Tibial artery (tissue), 4 donors: ENCODE measurements around the gene C19orf12.

Source experiments
- DNase-seq, 2 donors: peaks; one replicate each; pipeline ENCODE4 v3.0.0-alpha.2; 2019
- H3K27ac ChIP-seq, 2 donors: fragments of 200-600 bp; sonication (generic) in 1 of 2; 1 replicate in 1 of 2; 2 replicates in 1 of 2; pipeline ENCODE4 v1.5.1; 2018 to 2019; ENCODE audit warnings: mild to moderate bottlenecking in 1 of 2
- H3K27me3 ChIP-seq, 2 donors: fragments of 200-600 bp; sonication (generic) in 1 of 2; one replicate each; pipeline versions ENCODE4 v1.5.1 to v1.6.0; 2016 to 2019
- H3K36me3 ChIP-seq, 3 donors: fragments of 200-600 bp; sonication (generic) in 2 of 3; one replicate each; pipeline ENCODE4 v1.5.1; 2016 to 2019; ENCODE audit warnings: mild to moderate bottlenecking in 2 of 3
- H3K4me1 ChIP-seq, 4 donors: fragments of 200-600 bp; sonication (generic) in 2 of 4; 1 replicate in 3 of 4; 2 replicates in 1 of 4; pipeline ENCODE4 v1.5.1; 2016 to 2019
- H3K4me3 ChIP-seq, 2 donors: fragments of 200-600 bp; sonication (generic) in 1 of 2; 1 replicate in 1 of 2; 2 replicates in 1 of 2; pipeline ENCODE4 v1.5.1; 2018 to 2019; ENCODE audit warnings: mild to moderate bottlenecking in 2 of 2
- H3K9me3 ChIP-seq, 3 donors: fragments of 200-600 bp; sonication (generic) in 1 of 3; one replicate each; pipeline ENCODE4 v1.5.1; 2016 to 2019
- intact Hi-C: fragments of 100-400 bp; cut with DNase I; formaldehyde crosslinking; loops from one replicate; pipeline ENCODE4 v1.15.0; 2023; ENCODE audit warnings: low total_unique reads
- TF ChIP-seq, protein P1 (sequence below), 2 experiments: fragments of 200-600 bp in 1 of 2; fragments of 450-650 bp in 1 of 2; IDR thresholded peaks; one replicate each; pipeline ENCODE4 v1.5.1; 2017 to 2019; ENCODE audit warnings: antibody characterized with exemption in 2 of 2, mild to moderate bottlenecking in 1 of 2, moderate library complexity in 1 of 2

Gene C19orf12

DNA sequence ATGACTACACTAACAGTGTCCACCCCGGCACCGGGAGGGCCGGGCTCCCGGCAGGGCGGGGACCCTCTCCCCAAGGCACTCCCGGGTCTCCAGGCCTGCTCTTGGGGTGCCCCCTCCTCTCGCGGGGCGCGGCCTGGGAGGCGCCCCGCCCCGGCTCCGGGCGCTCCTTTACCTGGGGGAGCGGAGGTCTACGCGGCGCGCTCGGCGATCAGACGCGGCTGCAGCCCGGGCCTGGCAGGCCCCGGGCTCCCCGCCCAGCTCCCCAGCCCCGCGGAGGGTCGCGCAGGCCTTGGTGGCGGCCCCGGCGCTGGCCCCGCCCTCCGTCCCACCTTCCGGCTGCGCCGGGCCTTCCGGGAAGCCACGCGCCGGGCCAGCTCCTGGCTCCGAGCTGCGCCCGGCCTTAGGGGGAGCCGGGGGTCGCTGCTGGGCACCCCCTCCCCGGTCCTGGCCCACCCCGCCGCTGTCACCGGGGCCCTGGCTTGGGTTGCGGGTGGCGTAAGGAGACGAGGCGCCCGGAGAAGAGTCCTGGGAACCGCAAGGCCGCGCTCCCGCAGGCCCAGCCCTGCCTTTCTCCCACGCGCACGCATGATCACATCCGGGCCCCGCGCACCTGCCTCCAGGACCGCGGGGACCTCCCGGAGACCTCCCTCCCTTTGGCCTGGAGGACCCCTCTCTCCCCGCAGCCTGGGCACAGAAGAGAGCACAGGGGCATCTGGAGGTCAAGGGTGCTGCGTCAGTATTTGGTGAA lies at the start of gene C19orf12:
C19orf12 (minus strand) TSS at position 309 of the 748 bp plus-strand sequence. CDS start 6,848 bp downstream, outside the sequence.
- TF ChIP-seq, protein P1, sequence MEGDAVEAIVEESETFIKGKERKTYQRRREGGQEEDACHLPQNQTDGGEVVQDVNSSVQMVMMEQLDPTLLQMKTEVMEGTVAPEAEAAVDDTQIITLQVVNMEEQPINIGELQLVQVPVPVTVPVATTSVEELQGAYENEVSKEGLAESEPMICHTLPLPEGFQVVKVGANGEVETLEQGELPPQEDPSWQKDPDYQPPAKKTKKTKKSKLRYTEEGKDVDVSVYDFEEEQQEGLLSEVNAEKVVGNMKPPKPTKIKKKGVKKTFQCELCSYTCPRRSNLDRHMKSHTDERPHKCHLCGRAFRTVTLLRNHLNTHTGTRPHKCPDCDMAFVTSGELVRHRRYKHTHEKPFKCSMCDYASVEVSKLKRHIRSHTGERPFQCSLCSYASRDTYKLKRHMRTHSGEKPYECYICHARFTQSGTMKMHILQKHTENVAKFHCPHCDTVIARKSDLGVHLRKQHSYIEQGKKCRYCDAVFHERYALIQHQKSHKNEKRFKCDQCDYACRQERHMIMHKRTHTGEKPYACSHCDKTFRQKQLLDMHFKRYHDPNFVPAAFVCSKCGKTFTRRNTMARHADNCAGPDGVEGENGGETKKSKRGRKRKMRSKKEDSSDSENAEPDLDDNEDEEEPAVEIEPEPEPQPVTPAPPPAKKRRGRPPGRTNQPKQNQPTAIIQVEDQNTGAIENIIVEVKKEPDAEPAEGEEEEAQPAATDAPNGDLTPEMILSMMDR (IDR thresholded peaks at IDR 0.05) = peak in 1 of 2 experiments; percentile 7
- peaks cover 0 to 42% (median 29%) of the 10 kb centered on the region in 4 donors for H3K4me1 ChIP-seq

DNA sequence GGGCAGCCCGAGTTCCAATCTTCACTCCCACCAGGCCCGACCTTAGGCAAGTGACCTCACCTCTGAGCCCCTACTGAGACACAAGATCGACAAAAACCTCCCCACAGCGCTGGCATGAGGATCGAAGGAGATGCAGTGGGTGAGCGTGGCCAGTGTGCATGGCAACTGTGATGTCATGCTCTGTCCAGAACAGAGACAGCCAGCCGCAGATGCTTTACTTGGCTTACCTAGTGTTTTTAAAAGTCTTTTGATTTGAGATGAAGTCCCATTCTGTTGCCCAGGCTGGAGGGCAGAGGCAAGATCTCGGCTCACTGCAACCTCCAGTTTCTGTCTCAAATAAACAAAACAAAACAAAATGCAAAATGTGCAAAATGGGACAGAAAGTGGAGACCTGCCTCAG lies 49.3 kb upstream of the C19orf12 start:
- intact Hi-C loops = loop anchor here (5.0 kb wide), 1 partner anchor 108 kb away; no protein-coding TSS in a partner anchor
- no peaks in the 10 kb centered on the region for H3K36me3 ChIP-seq
- TF ChIP-seq, protein P1 (IDR thresholded peaks at IDR 0.05) = no peak

More for the DNA sequence above, at the start of gene C19orf12:
- peak in 1 of 2 donors; percentile 77 for DNase-seq
- intact Hi-C loops = loop anchor here (5.0 kb wide), 1 partner anchor 53 kb away; no protein-coding TSS in a partner anchor
- Histone ChIP-seq H3K4me3 (peak within 1 kb of the TSS; percentile 88 to 94), H3K9me3 (no peaks in the 10 kb centered on the region), H3K27ac (peak within 1 kb of the TSS; percentile 89 to 96), H3K36me3 (peaks cover 0 to 6% (median 0%) of the 10 kb centered on the region in 3 donors), H3K27me3 (no peaks in the 10 kb centered on the region)

DNA sequence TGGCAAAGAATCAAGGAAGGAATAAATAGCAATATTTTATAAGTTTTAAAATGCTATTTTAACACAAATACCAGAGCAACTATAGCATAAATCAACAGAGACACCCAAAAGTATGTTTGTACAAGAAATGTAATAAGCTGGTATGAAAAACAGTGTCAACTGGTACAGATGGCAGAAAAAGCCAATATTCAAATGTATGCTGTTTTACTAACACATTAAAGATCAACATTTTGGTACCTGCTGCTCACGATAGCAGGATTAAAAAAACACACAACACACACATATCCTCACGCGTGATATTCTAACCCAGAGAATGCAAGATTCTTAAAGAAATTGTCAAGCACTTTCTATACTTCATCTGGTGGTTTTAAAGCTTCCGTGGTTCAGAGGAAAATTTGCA lies 48.1 kb upstream of the C19orf12 start:
- TF ChIP-seq, protein P1 (IDR thresholded peaks at IDR 0.05) = no peak
- intact Hi-C loops = loop anchor here (5.0 kb wide), 1 partner anchor 109 kb away; no protein-coding TSS in a partner anchor
- Histone ChIP-seq H3K9me3 (no peaks in the 10 kb centered on the region), H3K27me3 (peaks cover 0 to 52% of the 10 kb centered on the region in 2 donors), H3K4me1 (peaks cover 0 to 5% (median 2%) of the 10 kb centered on the region in 4 donors), H3K27ac (no peak overlapping the region), H3K36me3 (no peaks in the 10 kb centered on the region), H3K4me3 (no peak overlapping the region)
- no peak for DNase-seq

More for the DNA sequence above, 49.3 kb upstream of the C19orf12 start:
- no peak for DNase-seq
- Histone ChIP-seq H3K9me3 (no peaks in the 10 kb centered on the region), H3K4me1 (peaks cover 0 to 5% (median 2%) of the 10 kb centered on the region in 4 donors), H3K27me3 (peaks cover 0 to 46% of the 10 kb centered on the region in 2 donors), H3K27ac (no peak overlapping the region), H3K4me3 (no peak overlapping the region)

DNA sequence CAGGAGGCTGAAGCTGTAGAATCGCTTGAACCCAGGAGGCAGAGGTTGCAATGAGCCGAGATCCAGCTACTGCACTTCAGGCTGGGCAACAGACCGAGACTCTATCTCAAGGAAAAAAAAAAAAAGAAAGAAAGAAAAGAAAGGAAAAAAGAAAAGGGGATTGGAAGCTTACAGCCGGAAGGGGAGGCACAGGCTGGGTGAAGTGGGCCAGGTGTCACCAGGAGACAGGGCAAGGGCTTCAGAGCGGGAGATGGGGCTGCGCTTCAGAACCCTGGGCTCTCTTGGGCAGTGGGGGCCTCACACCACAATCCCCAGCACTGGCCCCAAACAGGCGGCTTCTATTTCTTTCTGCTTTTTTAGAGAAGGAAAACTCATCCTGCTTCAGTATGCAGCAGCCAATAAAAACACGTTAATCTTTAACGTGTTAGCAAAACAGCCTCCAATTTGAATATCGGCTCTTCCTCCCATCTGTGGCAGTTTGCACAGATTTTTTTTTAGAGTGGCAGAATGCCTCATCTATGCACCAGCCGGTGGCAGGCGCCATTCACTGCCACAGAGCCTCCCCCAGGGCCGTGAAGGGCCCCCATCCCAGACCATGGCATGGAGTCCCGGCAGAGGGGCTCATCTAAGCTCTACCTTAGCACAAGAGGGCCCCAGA lies 46.6 kb upstream of the C19orf12 start:
- TF ChIP-seq, protein P1 (IDR thresholded peaks at IDR 0.05) = no peak
- intact Hi-C loops = loop anchor here (5.0 kb wide), 1 partner anchor 111 kb away; no protein-coding TSS in a partner anchor
- Histone ChIP-seq H3K36me3 (no peaks in the 10 kb centered on the region), H3K27ac (no peak overlapping the region), H3K27me3 (peaks cover 0 to 53% of the 10 kb centered on the region in 2 donors), H3K9me3 (no peaks in the 10 kb centered on the region), H3K4me3 (no peak overlapping the region), H3K4me1 (peaks cover 0 to 5% (median 2%) of the 10 kb centered on the region in 4 donors)
- DNase-seq = no peak

DNA sequence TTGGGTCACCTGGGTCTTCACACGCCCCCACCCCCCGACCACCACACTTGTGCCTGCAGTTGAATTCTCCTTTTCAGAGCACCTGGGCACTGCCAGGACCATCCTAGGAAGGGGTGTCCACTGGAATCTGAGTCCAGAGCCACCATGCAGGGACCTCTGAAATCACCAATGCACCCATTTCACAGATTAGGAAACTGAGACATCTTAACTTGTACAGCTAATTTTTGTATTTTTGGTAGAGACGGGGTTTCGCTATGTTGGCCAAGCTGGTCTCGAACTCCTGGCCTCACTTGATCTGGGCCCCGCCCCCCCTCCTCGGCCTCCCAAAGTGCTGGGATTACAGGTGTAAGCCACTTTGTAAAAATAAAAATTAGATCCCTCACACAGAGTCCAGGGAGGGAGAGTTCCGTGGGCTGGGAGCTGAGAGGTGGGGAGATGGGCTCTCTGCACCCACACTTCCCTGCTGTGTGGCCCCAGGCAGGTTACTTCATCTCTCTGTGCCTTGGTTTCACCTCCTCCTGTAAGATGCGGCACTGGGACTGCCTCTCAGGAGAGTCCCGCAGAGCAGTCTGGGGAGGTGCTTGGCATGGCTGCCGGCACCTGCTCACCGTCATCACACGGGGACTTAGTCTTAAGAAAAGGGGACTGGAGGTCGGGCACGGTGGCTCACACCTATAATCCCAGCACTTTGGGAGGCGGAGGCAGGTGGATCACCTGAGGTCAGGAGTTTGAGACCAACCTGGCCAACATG lies 45.9 kb upstream of the C19orf12 start:
- Histone ChIP-seq H3K27me3 (peaks cover 0 to 53% of the 10 kb centered on the region in 2 donors), H3K4me3 (no peak overlapping the region), H3K36me3 (no peaks in the 10 kb centered on the region), H3K27ac (no peak overlapping the region), H3K9me3 (no peaks in the 10 kb centered on the region), H3K4me1 (peaks cover 0 to 5% (median 2%) of the 10 kb centered on the region in 4 donors)
- intact Hi-C loops = loop anchor here (5.0 kb wide), 1 partner anchor 111 kb away; no protein-coding TSS in a partner anchor
- DNase-seq = no peak
- TF ChIP-seq, protein P1 (IDR thresholded peaks at IDR 0.05) = no peak
